Fibroblast of mammary gland (primary cell): ENCODE results near the gene CHIC2.
"Not testable (repeated sequence)": the region's sequence is repeated elsewhere in the genome, so short reads cannot be mapped to it uniquely, and the experiment has no call there.

Experiments
- DNase-seq: peaks from one replicate; pipeline ENCODE4 v3.0.0-alpha.2; 2010; ENCODE audit warnings: low read depth
- H3K4me3 ChIP-seq: 2 replicates; pipeline ENCODE4 v1.5.1; 2011; ENCODE audit warnings: low read depth, mild to moderate bottlenecking, low read length, moderate library complexity; ENCODE audit not compliant: control insufficient read depth
- TF ChIP-seq, protein P1 (sequence below): conservative IDR thresholded peaks from 2 replicates; pipeline ENCODE4 v1.5.1; 2011; ENCODE audit warnings: low read depth, low read length, inconsistent platforms; ENCODE audit not compliant: control insufficient read depth, insufficient read depth

The CHIC2 gene

DNA sequence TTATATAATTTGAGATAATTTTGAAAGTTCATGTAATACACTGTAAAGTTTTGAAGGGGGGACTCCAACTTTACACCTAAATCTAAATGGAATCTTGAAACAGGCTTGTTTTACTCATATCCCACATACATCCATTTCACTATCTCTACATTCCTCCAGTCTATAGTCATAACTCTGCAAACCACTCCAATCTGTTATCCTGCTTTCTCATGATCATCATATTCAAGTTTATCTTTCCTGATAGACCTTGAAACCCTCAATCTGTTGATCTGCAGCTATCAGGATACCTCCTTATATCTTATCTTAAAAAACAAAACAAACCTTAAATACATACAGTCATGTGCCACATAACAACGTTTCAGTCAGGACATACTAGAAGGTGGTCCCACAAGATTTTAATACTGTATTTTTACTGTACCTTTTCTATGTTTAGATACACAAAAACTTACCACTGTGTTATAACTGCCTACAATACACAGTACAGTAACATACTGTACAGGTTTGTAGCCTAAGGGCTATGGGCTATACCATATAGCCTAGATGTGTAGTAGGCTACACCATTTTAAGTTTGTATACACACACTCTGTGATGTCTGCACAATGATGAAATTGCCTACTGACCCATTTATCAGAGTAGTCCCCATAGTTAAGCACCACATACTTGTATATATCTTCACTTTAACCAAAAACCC, 14.0 kb downstream of the CHIC2 start:
- peak; percentile 43 for DNase-seq
- H3K4me3 ChIP-seq: no peak overlapping the region
- TF ChIP-seq, protein P1, sequence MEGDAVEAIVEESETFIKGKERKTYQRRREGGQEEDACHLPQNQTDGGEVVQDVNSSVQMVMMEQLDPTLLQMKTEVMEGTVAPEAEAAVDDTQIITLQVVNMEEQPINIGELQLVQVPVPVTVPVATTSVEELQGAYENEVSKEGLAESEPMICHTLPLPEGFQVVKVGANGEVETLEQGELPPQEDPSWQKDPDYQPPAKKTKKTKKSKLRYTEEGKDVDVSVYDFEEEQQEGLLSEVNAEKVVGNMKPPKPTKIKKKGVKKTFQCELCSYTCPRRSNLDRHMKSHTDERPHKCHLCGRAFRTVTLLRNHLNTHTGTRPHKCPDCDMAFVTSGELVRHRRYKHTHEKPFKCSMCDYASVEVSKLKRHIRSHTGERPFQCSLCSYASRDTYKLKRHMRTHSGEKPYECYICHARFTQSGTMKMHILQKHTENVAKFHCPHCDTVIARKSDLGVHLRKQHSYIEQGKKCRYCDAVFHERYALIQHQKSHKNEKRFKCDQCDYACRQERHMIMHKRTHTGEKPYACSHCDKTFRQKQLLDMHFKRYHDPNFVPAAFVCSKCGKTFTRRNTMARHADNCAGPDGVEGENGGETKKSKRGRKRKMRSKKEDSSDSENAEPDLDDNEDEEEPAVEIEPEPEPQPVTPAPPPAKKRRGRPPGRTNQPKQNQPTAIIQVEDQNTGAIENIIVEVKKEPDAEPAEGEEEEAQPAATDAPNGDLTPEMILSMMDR: no peak

DNA sequence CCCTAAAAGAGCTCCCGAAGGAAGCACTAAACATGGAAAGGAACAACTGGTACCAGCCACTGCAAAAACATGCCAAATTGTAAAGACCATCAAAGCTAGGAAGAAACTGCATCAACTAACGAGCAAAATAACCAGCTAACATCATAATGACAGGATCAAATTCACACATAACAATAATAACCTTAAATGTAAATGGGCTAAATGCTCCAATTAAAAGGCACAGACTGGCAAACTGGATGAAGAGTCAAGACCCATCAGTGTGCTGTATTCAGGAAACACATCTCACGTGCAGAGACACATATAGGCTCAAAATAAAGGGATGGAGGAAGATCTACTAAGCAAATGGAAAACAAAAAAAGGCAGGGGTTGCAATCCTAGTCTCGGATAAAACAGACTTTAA, 20.8 kb downstream of the CHIC2 start:
- DNase-seq, H3K4me3 ChIP-seq: not testable (repeated sequence)

DNA sequence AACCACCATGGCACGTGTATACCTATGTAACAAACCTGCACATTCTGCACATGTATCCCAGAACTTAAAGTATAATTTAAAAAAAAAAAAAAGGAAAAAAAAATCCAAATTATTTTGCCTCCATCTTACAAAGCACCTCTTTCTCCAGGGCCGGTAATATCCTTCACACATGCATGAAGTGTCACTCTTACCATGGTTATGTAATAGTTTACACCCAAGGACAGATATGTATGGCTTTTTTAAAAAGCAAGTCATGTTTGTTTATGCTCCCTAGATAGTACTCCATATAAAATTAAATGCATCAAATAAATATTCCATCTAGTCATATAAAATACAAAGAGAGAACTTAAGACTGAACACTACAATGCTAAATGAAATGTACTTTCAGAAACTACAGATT, 22.5 kb downstream of the CHIC2 start:
- no peak overlapping the region for H3K4me3 ChIP-seq
- no peak for DNase-seq
- TF ChIP-seq, protein P1: no peak

DNA sequence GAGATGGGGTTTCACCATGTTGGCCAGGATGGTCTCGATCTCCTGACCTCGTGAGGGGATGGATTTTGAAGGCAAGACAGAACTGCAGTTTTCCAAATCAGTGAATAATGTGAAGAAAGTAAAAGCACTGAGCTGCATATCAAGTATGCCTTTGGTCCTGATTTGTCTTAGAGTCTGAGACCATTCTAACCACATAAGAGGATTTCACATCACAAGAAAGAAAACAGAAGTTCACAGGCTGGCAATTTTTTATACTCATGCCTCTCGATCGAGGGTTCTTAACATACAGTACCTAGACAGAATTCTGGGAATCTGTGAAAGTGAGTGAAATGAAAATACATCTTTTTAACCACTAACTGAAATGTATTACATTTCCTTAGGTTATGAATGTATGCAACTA, 23.3 kb downstream of the CHIC2 start:
- no peak for DNase-seq
- TF ChIP-seq, protein P1: no peak
- H3K4me3 ChIP-seq: no peak overlapping the region

DNA sequence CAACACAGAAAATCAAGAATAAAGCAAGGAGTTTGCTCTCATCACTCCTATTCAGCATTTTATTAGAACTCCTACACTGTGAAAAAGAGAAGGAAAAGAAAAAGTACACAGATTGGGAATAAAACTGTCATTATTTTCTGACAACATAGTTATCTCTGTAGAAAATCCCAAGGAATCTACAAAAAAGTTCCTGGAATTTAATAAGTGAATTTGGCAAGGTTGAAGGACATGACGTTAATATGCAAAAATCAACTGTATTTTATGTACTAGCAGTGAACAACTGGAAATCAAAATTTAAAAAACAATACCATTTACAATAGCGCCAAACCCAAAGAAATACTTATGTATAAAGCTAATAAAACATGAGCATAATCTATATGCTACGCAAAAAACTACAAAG, 26.3 kb downstream of the CHIC2 start:
- TF ChIP-seq, protein P1: no peak
- no peak for DNase-seq
- no peak overlapping the region for H3K4me3 ChIP-seq

DNA sequence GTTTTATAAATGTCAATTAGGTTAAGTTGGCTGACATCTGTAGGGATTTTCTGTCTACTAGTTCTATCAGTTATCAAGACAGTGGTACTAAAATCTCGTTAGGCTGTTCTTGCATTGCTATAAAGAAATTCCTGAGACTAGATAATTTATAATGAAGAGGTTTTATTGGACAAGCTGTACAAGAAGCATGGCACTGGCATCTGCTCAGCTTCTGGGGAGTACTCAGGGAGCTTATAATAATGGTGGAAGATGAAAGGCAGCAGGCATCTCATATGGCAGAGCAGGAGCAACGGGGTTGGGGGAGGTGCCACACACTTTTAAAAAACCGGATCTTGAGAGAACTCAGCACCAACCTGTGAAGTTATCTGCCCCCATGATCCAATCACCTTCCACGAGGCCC, 28.2 kb downstream of the CHIC2 start:
- TF ChIP-seq, protein P1: no peak
- DNase-seq: no peak
- H3K4me3 ChIP-seq: no peak overlapping the region

DNA sequence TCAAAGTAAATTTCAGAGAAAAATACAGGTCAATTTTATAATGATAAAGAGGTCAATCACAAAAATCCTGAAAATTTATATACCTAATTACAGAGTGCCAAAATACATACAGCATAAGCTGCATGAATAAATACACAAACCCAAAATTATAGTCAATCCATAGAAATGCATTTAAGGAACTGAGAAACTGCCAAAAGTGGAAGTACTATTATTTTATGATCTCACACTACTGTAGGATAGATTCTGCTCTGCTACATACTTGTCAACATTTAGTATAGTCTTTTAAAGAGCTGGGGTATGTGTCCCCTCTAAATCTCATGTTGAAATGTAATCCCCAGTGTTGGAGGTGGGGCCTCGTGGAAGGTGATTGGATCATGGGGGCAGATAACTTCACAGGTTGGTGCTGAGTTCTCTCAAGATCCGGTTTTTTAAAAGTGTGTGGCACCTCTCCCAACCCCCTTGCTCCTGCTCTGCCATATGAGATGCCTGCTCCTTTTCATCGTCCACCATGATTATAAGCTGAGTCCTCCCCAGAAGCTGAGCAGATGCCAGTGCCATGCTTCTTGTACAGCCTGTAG, 31.8 kb downstream of the CHIC2 start:
- H3K4me3 ChIP-seq: no peak overlapping the region
- DNase-seq: no peak
- TF ChIP-seq, protein P1: no peak
